Measurements from ENCODE around the gene RAPGEF2.
"Not testable (repeated sequence)": the region's sequence is repeated elsewhere in the genome, so short reads cannot be mapped to it uniquely, and the experiment has no call there.

Gene RAPGEF2

DNA sequence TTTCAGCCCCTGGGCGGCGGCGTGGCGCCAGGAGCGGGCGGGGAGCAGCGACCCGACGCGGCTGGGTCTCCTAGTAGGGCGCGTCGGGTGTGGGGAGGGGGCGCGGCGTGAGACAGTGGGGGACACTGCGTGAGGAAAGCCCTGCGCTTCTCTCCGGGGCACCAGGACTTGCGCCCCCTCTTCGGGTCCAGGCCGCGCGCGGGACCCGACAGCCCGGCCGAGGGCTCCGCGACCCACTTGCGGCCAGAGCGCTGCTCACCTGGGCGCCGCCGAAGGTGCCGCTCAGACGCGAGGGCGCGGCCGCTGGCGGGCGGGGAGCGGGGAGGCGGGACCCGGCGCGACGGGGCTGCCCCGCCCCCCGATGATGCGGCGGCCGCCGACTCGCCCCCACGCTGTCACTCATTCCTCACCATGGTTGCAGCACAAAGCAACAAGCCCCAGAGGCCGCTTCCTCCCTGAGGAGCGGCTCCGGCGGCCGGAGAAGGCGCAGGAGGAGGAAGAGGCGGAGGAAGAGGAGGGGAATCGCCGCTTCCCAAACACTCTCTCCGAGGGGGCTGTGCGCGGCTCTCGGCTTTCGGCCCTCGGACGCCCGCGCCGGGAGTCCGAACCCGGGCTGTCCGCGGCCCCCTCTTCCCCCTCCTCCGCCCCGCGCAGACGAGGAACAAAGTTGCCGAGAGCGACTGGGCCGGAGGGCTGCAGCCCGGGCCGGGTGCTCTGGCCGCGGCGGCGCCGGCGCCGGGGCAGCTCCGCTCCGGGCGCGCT is at the start of gene RAPGEF2:
RAPGEF2 (plus strand) TSS at position 458 of the 762 bp plus-strand sequence. CDS start 1,084 bp downstream, outside the sequence.
- H3K4me3 ChIP-seq (ENCODE audit: low read depth, low read length): peak within 1 kb of the TSS; percentile 43
- DNase-seq (ENCODE audit: low read depth): peak; percentile 88
- TF ChIP-seq POLR2A (IDR thresholded peaks at IDR 0.05; ENCODE audit: extremely low read depth, insufficient read length) (no peak), MYC (IDR thresholded peaks at IDR 0.05; ENCODE audit: low read depth, low read length) (no peak), CTCF (IDR thresholded peaks at IDR 0.05; ENCODE audit: low read depth, low read length) (no peak)
- TF ChIP-seq, protein P1, sequence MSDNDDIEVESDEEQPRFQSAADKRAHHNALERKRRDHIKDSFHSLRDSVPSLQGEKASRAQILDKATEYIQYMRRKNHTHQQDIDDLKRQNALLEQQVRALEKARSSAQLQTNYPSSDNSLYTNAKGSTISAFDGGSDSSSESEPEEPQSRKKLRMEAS (IDR thresholded peaks at IDR 0.05; ENCODE audit: low read depth, low read length): no peak

DNA sequence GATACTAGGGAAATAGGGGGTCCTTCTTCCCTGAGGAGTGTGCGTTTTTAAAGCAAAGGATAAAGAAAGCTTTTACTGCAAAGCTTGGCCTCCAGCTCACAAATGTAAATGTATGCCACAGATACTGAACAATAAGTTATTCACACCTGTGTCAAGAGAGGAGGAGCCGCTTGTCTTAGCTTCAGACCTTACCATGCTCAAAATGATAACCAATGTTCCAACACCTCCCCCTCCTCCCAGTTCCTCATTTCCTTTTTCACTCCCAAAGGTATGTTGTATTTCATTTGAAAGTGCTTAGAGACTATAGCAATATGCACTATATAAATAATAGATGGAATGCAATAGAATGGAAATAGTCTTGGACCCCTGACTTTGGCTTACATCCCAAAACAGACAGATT is 47.0 kb upstream of the RAPGEF2 start:
- TF ChIP-seq CTCF (IDR thresholded peaks at IDR 0.05; ENCODE audit: low read depth, low read length): no peak
- no peak for TF ChIP-seq POLR2A (IDR thresholded peaks at IDR 0.05; ENCODE audit: extremely low read depth, insufficient read length)
- TF ChIP-seq, protein P1 (IDR thresholded peaks at IDR 0.05; ENCODE audit: low read depth, low read length): no peak
- no peak for TF ChIP-seq MYC (IDR thresholded peaks at IDR 0.05; ENCODE audit: low read depth, low read length)
- H3K4me3 ChIP-seq (ENCODE audit: low read depth, low read length): no peak overlapping the region
- DNase-seq (ENCODE audit: low read depth): no peak

- no peak for DNase-seq (ENCODE audit: low read depth)
- TF ChIP-seq, protein P1 (IDR thresholded peaks at IDR 0.05; ENCODE audit: low read depth, low read length): no peak
- TF ChIP-seq POLR2A (IDR thresholded peaks at IDR 0.05; ENCODE audit: extremely low read depth, insufficient read length): no peak
- no peak overlapping the region for H3K4me3 ChIP-seq (ENCODE audit: low read depth, low read length)
Observed at GRCh38 chr4:159060161-159060560, 42.7 kb upstream of the RAPGEF2 start.

GRCh38 chr4:159062381-159062780 is 40.5 kb upstream of the RAPGEF2 start:
- DNase-seq (ENCODE audit: low read depth): no peak
- no peak overlapping the region for H3K4me3 ChIP-seq (ENCODE audit: low read depth, low read length)
- TF ChIP-seq POLR2A (IDR thresholded peaks at IDR 0.05; ENCODE audit: extremely low read depth, insufficient read length) (no peak), CTCF (IDR thresholded peaks at IDR 0.05; ENCODE audit: low read depth, low read length) (no peak), MYC (IDR thresholded peaks at IDR 0.05; ENCODE audit: low read depth, low read length) (no peak)
- TF ChIP-seq, protein P1 (IDR thresholded peaks at IDR 0.05; ENCODE audit: low read depth, low read length): no peak

DNA sequence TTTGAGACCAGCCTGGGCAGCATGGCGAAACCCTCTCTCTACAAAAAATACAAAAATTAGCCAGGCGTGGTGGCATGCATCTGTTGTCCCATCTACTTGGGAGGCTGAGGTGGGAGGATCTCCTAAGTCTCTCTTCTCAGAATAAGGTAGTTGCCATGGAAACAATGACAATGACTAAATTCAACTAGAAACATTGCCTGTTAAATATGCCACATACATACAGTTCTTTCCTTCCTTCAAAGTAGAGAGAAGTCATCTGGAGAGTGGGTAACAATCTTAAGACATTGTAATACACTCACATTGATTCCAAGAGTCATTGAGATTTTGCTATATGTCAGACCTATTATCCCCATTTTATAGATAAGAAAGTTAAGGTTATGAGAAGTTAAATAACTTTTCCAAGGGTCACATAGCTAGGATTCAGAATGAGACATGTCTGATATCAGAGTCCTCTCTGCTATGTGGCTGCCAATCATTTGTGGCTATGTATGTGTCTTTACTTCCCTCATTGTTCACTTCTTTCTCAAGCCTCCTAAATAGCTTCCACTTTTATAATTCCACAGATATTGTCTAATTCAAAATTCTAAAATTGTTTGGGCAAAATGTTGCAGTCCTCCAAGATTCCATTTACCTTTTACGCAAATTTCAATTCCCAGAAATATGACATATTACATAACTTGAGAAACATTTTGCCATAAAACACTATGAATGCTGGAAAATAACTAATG is 37.2 kb upstream of the RAPGEF2 start:
- TF ChIP-seq CTCF (IDR thresholded peaks at IDR 0.05; ENCODE audit: low read depth, low read length) (no peak), POLR2A (IDR thresholded peaks at IDR 0.05; ENCODE audit: extremely low read depth, insufficient read length) (no peak), MYC (IDR thresholded peaks at IDR 0.05; ENCODE audit: low read depth, low read length) (no peak)
- TF ChIP-seq, protein P1 (IDR thresholded peaks at IDR 0.05; ENCODE audit: low read depth, low read length): no peak
- no peak overlapping the region for H3K4me3 ChIP-seq (ENCODE audit: low read depth, low read length)
- no peak for DNase-seq (ENCODE audit: low read depth)

DNA sequence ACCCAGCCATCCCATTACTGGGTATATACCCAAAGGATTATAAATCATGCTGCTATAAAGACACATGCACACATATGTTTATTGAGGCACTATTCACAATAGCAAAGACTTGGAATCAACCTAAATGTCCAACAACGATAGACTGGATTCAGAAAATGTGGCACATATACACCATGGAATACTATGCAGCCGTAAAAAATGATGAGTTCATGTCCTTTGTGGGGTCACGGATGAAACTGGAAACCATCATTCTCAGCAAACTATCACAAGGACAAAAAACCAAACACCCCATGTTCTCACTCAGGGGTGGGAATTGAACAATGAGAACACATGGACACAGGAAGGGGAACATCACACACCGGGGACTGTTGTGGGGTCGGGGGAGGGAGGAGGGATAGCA is 34.7 kb upstream of the RAPGEF2 start:
- not testable (repeated sequence) for DNase-seq (ENCODE audit: low read depth); H3K4me3 ChIP-seq (ENCODE audit: low read depth, low read length)

All from NB4 (cell line).